Fibroblast of skin of left biceps (primary cell): ENCODE results near the gene SLC16A10.
"Not testable (repeated sequence)": the region's sequence is repeated elsewhere in the genome, so short reads cannot be mapped to it uniquely, and the experiment has no call there.

Source experiments
- DNase-seq, 2 experiments: peaks; one replicate each; pipeline ENCODE4 v3.0.0-alpha.2; 2013; ENCODE audit warnings: low read depth in 2 of 2

SLC16A10 gene

GRCh38 chr6:111086685-111087084 lies 618 bp upstream of the SLC16A10 start:
- DNase-seq: no peak

- no peak for DNase-seq
Measured at GRCh38 chr6:111087871-111088667, 766 bp downstream of the SLC16A10 start.

GRCh38 chr6:111088668-111089003 lies 1.3 kb downstream of the SLC16A10 start:
- no peak for DNase-seq

GRCh38 chr6:111090766-111091165 lies 3.5 kb downstream of the SLC16A10 start:
- no peak for DNase-seq

- DNase-seq: no peak
Measured at GRCh38 chr6:111091987-111092386, 4.7 kb downstream of the SLC16A10 start.

GRCh38 chr6:111095488-111095887 lies 8.2 kb downstream of the SLC16A10 start:
- DNase-seq: not testable (repeated sequence)

GRCh38 chr6:111096246-111096645 lies 8.9 kb downstream of the SLC16A10 start:
- no peak for DNase-seq

GRCh38 chr6:111098597-111098996 lies 11.3 kb downstream of the SLC16A10 start:
- DNase-seq: no peak

- no peak for DNase-seq
Measured at GRCh38 chr6:111101987-111102386, 14.7 kb downstream of the SLC16A10 start.

- no peak for DNase-seq
Measured at GRCh38 chr6:111105578-111105977, 18.3 kb downstream of the SLC16A10 start.

GRCh38 chr6:111107589-111107988 lies 20.3 kb downstream of the SLC16A10 start:
- DNase-seq: no peak

GRCh38 chr6:111110036-111110435 lies 22.7 kb downstream of the SLC16A10 start:
- no peak for DNase-seq

- peak; percentile 43 to 45 for DNase-seq
Measured at GRCh38 chr6:111113336-111114086, 26.2 kb downstream of the SLC16A10 start.

- no peak for DNase-seq
Measured at GRCh38 chr6:111114087-111114443, 26.8 kb downstream of the SLC16A10 start.

GRCh38 chr6:111114482-111114881 lies 27.2 kb downstream of the SLC16A10 start:
- no peak for DNase-seq

GRCh38 chr6:111118826-111119225 lies 31.5 kb downstream of the SLC16A10 start:
- no peak for DNase-seq

GRCh38 chr6:111119571-111120329 lies 32.4 kb downstream of the SLC16A10 start:
- DNase-seq: no peak

GRCh38 chr6:111121789-111122350 lies 34.6 kb downstream of the SLC16A10 start:
- DNase-seq: no peak

- DNase-seq: no peak
Measured at GRCh38 chr6:111122458-111123286, 35.4 kb downstream of the SLC16A10 start.

- DNase-seq: no peak
Measured at GRCh38 chr6:111124406-111124805, 37.1 kb downstream of the SLC16A10 start.

- no peak for DNase-seq
Measured at GRCh38 chr6:111129013-111129412, 41.7 kb downstream of the SLC16A10 start.
